IPS-15b (cell line): ENCODE data around the gene LRP2BP.

Experiments
- H3K27me3 ChIP-seq: one replicate; pipeline ENCODE4 v1.6.1; 2013; ENCODE audit warnings: low read length; ENCODE audit not compliant: control insufficient read depth, insufficient read depth
- H3K36me3 ChIP-seq: one replicate; pipeline ENCODE4 v1.6.1; 2013; ENCODE audit warnings: low read length; ENCODE audit not compliant: control insufficient read depth, insufficient read depth
- H3K4me1 ChIP-seq: one replicate; pipeline ENCODE4 v1.6.1; 2013; ENCODE audit warnings: mild to moderate bottlenecking, low read length; ENCODE audit not compliant: control insufficient read depth, insufficient read depth
- H3K4me3 ChIP-seq: one replicate; pipeline ENCODE4 v1.5.1; 2013; ENCODE audit warnings: low read depth, low read length
- H3K9ac ChIP-seq: one replicate; pipeline ENCODE4 v1.6.1; 2013; ENCODE audit warnings: low read depth, mild to moderate bottlenecking, low read length
- H3K9me3 ChIP-seq: one replicate; pipeline ENCODE4 v1.6.1; 2013; ENCODE audit warnings: mild to moderate bottlenecking, low read length; ENCODE audit not compliant: control insufficient read depth, insufficient read depth

LRP2BP gene

DNA sequence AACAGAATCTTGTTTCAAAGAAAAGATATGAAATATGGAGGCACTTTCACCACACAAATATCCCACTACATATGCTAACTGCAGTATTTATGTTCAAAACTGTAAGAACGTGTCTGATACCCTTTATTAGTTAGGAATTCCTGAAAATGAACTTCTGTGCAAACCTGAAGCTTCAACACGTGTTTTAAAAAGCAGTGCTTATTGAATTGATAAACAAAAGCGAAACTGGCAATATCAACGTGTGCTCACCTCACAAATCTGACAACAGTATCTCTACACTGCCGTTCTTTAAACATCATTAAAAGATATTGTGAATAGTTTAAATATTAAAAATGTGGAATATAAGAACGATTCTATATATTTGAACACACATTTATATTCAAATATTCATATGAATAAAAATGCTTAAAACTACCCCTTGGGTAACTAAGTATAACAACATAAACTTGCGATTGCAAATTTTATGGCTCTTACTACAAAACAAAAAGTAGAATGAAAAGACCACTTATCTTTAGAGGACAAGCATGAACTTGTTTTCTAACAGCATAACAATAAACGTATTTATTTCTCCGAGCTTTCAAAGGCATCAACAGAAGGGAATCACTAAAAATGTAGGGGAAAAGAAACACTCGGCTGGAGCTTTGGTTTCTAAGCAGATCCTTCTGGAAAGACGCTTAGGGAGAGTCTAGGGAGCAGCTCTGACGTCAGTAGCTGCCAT is at the start of gene LRP2BP:
Gene LRP2BP, minus strand, starts transcription at position 687 of the 718 bp plus-strand sequence. CDS start 17,738 bp downstream, outside the sequence.
- no peaks in the 10 kb centered on the region for H3K27me3 ChIP-seq
- H3K9me3 ChIP-seq = no peaks in the 10 kb centered on the region
- H3K4me3 ChIP-seq = peak within 1 kb of the TSS; percentile 82
- H3K4me1 ChIP-seq = peaks cover 6% of the 10 kb centered on the region
- H3K36me3 ChIP-seq = peaks cover 2% of the 10 kb centered on the region
- no peak within 1 kb of the TSS for H3K9ac ChIP-seq

DNA sequence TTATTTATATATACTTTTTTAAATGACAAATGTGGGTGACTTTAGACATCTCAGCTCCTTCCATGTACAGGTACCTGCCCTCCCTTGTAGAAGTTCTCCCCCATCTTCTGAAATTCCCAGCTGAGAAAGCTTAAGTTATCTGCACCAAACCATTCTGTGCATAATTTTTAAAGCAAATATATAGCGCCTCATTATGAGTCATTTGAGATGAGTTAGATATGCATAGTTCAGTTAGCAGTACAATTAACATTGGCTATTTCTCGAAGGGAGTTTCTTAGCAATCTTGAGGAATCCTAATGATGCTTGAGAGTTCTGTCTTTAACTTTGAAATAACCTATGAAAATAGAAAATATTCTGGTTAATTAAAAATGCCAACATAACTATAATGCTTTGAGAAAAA is 49.5 kb upstream of the LRP2BP start:
- Histone ChIP-seq H3K36me3 (no peaks in the 10 kb centered on the region), H3K9me3 (no peaks in the 10 kb centered on the region), H3K4me3 (no peak overlapping the region), H3K27me3 (no peaks in the 10 kb centered on the region), H3K9ac (no peak overlapping the region), H3K4me1 (no peaks in the 10 kb centered on the region)

DNA sequence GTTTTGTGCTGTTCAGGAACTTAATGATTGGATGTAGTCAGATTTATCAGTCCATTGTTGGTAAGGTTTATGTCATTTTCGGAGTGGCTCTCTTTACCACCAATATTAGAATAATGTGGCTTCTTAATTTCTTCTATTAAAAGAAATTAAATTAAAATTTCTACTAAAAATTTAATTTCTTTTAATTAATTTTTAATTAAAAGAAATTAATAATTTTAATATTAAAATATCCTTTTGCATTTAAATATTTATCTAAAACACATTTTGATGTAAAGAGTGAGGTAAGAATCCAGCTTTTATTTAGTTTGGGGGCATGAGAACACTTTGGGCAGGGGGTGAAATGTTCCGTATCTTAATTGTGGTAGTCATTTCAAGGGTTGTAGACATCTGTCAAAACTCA is 45.8 kb upstream of the LRP2BP start:
- H3K27me3 ChIP-seq = no peaks in the 10 kb centered on the region
- no peaks in the 10 kb centered on the region for H3K9me3 ChIP-seq
- H3K36me3 ChIP-seq = no peaks in the 10 kb centered on the region
- H3K4me1 ChIP-seq = no peaks in the 10 kb centered on the region
- H3K4me3 ChIP-seq = no peak overlapping the region
- H3K9ac ChIP-seq = no peak overlapping the region

DNA sequence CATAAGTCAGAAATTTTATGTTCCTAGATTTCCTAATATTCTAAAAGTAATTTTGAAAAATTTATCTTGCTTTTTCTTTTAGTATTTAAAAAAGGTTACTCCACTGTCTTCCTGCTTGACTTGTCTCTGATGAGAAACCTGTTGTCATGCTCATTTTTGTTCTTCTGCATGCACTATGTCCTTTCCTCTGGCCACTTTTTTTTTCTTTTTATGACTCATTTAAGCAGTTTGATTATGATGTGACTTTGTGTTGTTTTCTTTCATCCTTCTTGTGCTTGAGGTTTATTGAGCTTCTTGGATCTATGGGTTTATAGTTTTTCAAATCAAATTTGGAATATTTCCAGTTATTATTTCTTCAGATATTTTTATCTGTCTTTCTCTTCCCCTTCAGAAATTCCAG is 42.1 kb upstream of the LRP2BP start:
- no peak overlapping the region for H3K4me3 ChIP-seq
- no peaks in the 10 kb centered on the region for H3K4me1 ChIP-seq
- no peaks in the 10 kb centered on the region for H3K9me3 ChIP-seq
- no peaks in the 10 kb centered on the region for H3K27me3 ChIP-seq
- H3K36me3 ChIP-seq = no peaks in the 10 kb centered on the region
- no peak overlapping the region for H3K9ac ChIP-seq

DNA sequence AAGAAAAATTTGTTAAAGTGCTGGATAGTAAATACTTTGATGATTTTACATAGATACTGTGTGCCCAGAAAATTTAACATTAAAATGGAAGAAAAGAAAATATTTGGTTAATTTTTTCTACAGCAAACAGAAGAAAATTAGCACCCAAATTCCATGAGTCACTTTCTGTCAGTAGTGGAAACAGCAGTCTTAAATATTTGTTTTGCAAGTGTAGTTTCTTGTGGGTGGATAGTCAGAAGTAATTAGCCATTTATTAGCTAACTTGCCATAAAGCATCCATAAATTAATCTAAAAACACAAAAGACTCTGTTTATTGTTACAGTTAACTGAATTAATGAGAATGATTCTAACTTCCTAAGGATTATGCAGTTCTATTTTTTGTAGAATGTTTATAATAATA is 39.7 kb upstream of the LRP2BP start:
- no peaks in the 10 kb centered on the region for H3K9me3 ChIP-seq
- H3K4me3 ChIP-seq = no peak overlapping the region
- H3K27me3 ChIP-seq = no peaks in the 10 kb centered on the region
- H3K9ac ChIP-seq = no peak overlapping the region
- H3K36me3 ChIP-seq = no peaks in the 10 kb centered on the region
- H3K4me1 ChIP-seq = no peaks in the 10 kb centered on the region

DNA sequence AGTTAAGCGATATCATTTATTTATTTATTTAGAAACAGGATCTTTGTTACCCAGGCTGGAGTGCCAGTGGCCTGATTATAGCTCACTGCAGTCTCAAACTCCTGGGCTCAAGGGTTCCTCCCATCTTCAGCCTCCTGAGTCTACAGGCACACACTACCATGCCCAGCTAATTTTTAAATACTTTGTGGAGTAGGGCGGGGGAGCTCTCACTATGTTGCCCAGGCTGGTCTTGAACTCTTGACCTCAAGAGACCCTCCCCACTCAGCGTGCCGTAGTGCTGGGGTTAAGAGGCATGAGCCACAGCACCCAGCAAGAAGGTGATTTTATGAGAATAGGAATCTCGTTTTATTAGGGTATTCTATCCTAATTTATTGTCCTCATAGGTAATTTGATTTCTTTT is 33.9 kb upstream of the LRP2BP start:
- H3K9ac ChIP-seq = no peak overlapping the region

DNA sequence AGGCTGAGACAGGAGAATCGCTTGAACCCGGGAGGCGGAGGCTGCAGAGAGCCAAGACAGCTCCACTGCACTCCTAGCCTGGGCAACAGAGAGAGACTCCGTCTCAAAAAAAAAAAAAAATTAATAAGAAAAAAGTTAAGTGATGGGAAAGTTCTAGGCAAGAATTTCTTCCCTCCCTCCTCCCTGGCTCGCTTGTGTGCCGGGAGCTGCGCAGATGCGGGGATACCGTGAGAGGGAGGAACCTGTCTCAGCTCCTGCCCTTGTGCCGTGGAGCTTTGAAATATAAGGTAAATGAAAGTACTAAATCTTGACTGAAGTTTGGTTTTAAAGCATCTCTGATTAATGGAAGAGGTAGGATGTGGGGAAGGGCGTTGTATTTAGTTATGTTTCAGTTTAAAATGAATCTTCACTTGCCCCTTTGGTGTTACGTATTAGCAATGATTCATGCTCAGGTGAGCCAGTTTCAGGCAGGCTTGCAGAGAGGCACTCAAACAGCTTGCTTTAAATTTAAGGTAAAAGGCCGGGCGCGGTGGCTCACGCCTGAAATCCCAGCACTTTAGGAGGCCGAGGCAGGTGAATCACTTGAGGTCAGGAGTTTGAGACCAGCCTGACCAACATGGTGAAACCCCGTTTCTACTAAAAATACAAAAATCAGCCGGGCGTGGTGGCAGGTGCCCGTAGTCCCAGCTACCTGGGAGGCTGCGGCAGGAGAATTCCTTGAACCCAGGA is 31.4 kb upstream of the LRP2BP start:
- Histone ChIP-seq H3K27me3 (no peaks in the 10 kb centered on the region), H3K9me3 (no peaks in the 10 kb centered on the region), H3K4me3 (no peak overlapping the region), H3K36me3 (no peaks in the 10 kb centered on the region), H3K9ac (no peak overlapping the region), H3K4me1 (peaks cover 3% of the 10 kb centered on the region)

More for the DNA sequence above, 33.9 kb upstream of the LRP2BP start:
- no peaks in the 10 kb centered on the region for H3K9me3 ChIP-seq
- H3K4me3 ChIP-seq = no peak overlapping the region
- no peaks in the 10 kb centered on the region for H3K36me3 ChIP-seq
- no peaks in the 10 kb centered on the region for H3K27me3 ChIP-seq
- peaks cover 3% of the 10 kb centered on the region for H3K4me1 ChIP-seq

DNA sequence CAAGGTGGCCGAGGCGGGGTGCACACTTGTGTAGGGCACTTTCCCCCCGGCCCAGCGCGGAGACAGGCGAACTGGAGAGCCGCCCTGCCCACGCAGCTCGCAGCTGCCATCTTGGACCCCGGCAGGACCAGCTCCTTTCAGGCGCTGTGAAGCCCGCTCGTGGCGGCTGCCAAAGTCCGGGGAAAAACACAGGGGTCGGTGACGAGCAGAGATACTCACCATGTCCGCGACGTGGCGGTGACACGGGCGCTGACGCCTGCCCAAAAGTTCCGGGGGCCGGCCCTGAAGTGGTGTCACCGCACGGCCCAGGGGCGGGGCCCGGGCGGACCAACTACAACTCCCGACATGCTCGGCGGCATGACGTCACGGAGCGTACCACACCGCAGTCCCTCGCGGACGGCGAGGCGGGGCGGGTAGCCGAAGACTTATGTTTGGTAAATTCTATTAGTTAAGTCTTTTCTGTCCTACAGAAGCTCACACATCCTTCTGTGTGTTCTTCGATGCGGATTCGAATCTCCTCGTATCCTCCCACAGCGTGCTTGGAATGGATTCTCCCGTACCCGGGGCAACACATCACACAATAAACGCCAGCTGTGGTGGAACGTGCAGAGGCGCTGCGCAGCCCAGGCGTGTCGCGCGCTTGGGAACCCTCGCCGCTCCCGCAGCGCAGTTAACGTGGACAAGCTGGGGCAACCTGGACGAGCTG is 30.1 kb upstream of the LRP2BP start, which contains the start of gene UFSP2:
Gene UFSP2, minus strand, starts transcription at position 318 of the 706 bp plus-strand sequence. Its CDS starts 96 bp downstream, at position 222.
- Histone ChIP-seq H3K36me3 (no peaks in the 10 kb centered on the region), H3K27me3 (no peaks in the 10 kb centered on the region), H3K9ac (peak within 1 kb of the TSS; percentile 99), H3K9me3 (no peaks in the 10 kb centered on the region), H3K4me3 (peak within 1 kb of the TSS; percentile 92), H3K4me1 (peaks cover 3% of the 10 kb centered on the region)

DNA sequence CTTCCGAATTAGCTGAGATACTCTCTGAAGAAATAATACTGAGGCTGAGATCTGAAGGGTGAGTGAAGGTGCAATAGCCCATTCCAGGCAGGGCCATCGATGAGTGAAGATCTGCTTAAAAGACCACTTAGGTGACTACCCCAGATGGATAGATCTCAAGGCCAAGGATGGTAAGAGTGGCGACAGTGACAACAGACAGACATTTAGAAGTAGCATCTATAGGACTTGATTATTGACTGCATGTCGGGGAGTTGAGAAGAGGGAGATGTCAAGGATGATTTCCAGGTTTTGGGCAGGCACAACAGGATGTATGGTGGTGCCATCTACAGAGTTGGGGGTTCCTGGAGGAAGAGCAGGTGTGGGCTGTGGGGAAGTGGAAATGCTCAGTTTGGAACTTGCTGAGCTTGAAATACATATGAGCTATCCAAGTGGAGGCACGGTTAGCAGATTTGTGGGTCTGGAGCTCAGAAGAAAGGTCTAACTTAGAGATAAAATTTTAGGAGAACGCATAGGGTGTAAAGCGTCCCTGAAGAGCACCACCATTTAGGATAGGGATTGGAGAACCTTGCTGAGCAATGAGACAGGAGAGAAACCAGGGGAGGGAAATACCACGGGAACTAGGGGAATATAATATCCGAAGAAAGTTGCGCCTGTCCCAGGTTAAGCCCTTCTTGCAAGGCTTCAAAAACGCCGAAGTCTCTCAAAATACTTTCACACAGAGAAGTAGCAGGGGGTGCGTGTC is 29.4 kb upstream of the LRP2BP start:
- Histone ChIP-seq H3K4me3 (peak overlapping the region; percentile 92), H3K36me3 (no peaks in the 10 kb centered on the region)

DNA sequence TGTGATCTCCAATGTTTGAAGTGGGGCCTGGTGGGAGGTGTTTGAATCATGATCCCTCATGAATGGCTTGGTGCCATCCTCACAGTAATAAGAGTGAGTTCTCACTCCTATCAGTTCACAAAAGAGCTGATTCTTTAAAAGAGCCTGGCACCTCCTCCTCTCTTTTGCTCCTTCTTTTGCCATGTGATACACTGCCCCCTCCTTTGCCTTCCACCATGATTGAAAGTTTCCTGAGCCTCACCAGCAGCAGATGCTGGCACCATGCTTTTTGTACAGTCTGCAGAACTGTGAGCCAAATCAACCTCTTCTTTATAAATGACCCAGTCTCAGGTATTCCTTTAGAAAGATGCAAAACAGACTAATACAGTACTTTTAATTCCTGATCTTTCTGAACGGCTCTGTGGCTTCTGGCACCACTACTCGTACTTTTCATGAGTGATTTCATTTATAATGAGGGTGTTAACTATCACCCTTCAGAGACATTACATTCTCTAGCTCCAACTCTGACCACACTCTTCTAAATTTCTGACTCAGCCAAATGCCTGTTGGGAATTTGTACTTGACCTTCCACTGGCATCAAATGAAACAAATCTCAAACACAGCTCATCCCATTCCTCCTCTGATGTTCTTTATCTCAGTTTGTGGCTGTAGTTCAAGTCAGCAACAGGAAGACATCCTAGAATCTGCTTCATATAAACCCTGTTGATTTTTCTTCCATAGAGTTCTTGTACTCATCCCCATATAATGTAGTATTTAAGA is 25.8 kb upstream of the LRP2BP start:
- peaks cover 6% of the 10 kb centered on the region for H3K36me3 ChIP-seq
- no peak overlapping the region for H3K9ac ChIP-seq
- no peak overlapping the region for H3K4me3 ChIP-seq
- no peaks in the 10 kb centered on the region for H3K9me3 ChIP-seq
- H3K27me3 ChIP-seq = no peaks in the 10 kb centered on the region
- peaks cover 3% of the 10 kb centered on the region for H3K4me1 ChIP-seq

More for the DNA sequence above, 29.4 kb upstream of the LRP2BP start:
- H3K4me1 ChIP-seq = peaks cover 3% of the 10 kb centered on the region
- H3K9ac ChIP-seq = peak overlapping the region; percentile 99
- H3K9me3 ChIP-seq = no peaks in the 10 kb centered on the region
- H3K27me3 ChIP-seq = no peaks in the 10 kb centered on the region

DNA sequence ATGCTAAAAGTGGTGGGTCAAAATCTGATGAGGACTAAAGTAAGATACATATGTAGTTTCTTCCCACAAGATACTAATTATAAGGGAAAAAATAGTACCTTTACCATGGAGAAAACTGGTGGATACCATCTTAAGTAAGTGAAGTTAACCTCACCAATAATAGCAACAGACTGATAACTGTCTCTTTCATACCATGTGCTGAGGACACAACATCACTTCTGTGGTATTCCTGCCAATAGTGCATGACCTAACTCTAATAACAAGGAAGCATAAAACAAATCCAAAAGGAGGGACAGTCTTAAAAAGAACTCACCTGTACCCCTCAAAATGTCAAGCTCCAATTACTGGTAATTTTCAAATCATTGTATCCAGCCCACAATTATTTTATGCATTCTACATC is 21.2 kb upstream of the LRP2BP start:
- H3K27me3 ChIP-seq = no peaks in the 10 kb centered on the region
- H3K4me1 ChIP-seq = no peaks in the 10 kb centered on the region
- H3K9me3 ChIP-seq = no peaks in the 10 kb centered on the region
- peaks cover 6% of the 10 kb centered on the region for H3K36me3 ChIP-seq
- H3K4me3 ChIP-seq = no peak overlapping the region
- H3K9ac ChIP-seq = no peak overlapping the region
